HG03354 (cell line): Measurements from ENCODE around the gene SORD.
"Not testable (repeated sequence)": the region's sequence is repeated elsewhere in the genome, so short reads cannot be mapped to it uniquely, and the experiment has no call there.

Source experiments
- ATAC-seq: cut with Tn5 transposase; IDR thresholded peaks from one replicate; pipeline ENCODE4 v1.9.1; 2021; ENCODE audit warnings: mild to moderate bottlenecking; ENCODE audit not compliant: unreplicated experiment, poor library complexity, severe bottlenecking

The SORD gene

DNA sequence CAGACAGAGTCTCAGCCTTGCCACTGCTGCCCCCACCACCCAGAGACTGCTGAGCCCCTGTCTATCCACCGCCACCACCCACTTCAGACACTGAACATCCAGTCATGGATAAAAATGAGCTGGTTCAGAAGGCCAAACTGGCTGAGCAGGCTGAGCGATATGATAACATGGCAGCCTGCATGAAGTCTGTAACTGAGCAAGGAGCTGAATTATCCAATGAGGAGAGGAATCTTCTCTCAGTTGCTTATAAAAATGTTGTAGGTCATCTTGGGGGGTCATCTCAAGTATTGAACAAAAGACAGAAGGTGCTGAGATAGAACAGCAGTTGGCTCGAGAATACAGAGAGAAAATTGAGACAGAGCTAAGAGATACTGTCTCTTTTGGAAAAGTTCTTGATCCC, 29.7 kb downstream of the SORD start:
- not testable (repeated sequence) for ATAC-seq

DNA sequence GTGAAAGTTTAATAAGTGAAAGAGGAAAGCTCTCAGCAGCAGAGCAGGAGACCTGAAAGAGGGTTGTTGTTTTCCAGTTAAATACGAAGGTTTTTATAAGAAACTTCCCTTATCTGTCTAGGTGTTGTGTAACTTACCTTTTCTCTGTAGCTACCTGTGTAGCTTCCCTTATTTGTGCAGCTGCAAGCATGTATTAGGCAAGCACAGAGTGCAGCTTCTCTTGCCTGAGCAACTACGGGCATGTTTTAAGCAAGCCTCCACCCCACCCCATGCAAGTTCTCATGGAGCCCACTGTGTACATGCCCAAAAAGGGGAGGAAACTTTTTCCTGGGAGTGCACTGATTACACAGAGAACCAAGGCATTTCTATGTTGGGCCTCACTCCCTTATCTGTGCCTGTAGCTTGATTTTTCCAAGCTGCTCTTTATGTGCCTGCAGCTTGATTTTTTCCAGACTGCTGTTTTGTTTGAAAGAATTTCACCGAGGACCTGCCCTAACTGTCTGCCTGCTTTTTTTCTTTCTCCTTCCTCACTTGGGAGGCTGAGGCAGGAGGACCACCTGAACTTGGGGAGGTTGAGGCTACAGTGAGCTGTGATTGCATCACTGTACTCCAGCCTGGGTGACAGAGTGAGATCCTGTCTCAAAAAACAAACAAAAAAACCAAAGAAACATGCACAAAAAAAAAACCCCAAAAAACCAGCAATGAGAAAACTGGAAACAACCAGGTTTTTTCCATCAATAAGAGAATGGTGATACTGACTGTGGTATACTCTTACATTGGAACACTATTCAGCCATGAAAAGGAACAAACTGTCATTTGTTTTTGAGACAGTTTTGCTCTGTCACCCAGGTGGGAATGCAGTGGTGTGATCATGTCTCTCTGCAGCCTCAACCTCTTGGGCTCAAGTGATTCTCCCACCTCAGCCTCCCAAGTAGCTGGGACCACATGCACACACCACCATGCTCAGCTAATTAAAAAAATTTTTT, 36.0 kb downstream of the SORD start:
- not testable (repeated sequence) for ATAC-seq

DNA sequence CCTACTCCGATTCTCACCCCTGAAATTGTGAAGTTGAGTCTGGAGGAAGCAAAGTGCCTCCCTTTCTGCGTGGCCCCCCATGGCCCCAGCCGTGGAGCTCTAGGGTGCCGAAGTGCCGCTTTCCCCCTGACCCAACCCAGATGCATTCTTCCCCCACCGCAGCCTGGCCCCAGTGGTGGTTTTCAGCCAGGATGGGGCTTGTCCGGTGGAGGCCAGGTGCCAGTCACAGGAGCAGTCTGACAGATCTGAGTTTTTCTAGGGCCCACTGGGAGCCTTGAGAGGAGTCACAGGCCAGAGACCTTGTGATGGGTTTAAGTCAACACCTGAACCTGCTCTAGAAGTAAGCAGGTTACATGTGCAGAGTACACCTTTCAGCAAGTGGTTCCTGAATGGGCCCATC, 39.3 kb downstream of the SORD start:
- ATAC-seq, result not testable (repeated sequence)

DNA sequence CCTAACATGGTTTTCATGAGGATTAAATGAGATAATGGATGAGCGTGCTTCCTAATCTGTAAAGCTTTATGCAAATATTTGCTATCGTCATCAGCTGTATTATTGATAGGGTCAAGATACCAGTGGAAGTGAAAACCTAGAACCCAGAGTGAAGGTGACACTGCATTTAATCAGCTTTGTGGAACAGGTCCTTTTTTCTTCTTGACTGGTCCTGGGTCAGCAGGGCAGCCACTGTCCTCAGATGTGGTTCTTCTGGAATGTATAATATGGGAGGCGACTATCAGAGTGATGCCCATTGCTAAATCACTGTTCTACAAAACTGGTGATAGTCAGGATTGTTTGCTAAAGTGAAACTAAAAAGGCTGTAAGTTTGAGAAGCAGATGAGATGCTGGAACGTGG, 41.4 kb downstream of the SORD start:
- no peak for ATAC-seq

DNA sequence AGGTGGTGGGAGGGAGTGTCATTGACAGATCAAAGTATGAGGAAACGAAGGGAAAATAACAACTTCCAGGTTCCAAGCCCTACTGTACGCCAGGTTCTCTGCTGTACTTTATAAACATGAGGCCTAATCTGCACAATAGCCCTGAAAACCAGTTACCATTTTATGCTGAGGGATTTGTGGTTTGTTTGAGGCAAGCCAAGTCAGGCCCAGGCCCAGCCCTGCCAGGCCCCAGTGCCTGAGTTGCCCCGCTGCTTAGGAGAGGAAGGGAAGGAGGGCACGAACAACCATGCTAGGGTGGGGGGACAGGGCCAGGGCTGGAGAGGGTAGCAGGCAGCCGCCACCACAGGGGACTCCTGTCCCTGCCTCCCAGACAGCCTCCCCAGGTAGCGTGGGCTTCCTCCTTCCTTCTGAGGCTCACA, 47.0 kb downstream of the SORD start:
- ATAC-seq, result not testable (repeated sequence)

DNA sequence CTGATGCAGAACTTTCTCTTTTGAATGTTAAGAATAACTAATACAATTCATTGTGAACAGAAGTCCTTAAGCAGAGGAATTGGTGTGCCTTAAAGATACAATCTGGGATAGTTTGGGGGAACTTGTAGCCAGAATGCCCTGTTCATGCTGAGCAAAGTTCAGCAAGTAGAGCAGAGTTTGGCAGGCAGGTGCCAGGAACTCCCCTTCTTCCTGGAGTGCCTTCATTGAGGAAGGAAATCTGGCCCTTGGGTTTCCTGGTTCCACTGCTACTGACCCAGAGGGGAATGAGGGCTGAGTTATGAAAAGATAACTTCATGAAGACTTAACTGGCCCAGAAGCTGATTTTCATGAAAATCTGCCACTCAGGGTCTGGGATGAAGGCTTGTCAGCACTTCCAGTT, 50.6 kb downstream of the SORD start:
- not testable (repeated sequence) for ATAC-seq

DNA sequence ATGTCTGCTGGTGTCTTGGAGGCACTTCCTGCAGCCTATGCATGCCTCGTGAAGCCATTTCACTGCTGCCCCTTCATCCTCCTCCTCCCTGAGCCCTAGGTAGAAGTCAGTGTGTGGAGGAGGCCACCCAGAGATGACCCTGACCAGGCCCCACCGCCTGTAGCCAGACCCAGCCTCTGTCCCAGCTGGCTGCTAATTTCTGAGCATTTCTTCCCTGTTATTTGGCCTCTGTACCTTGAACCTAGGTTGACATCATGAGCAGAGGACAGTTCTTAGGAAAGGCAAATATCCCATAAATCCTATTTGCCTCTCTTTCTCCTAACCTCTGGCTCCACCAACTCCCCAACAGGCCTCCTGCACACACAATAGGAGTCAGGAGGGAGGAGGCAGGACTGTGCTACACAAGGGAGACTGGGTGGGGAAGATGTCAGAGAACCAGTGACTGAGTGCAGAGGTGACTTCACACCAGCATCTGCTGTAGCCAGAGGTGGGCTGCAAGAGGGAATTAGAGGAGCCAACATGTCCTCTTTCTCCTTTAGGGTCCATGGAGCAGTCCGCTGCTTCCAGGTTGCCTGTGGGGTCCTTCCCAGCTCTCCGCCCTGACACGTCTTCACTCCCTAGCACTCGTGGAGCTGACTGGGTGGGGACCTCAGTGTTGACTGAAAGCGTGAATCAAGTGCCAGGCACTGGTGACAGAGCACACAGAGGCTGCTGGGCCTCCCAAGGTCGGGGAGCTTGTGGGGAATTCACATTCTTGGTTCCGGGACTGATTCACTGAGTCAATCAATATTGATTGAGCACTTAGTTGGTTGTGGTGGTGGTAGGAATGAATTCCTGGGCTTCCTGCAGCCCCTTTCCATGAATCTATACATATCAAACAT, 52.7 kb downstream of the SORD start:
- ATAC-seq, result not testable (repeated sequence)

DNA sequence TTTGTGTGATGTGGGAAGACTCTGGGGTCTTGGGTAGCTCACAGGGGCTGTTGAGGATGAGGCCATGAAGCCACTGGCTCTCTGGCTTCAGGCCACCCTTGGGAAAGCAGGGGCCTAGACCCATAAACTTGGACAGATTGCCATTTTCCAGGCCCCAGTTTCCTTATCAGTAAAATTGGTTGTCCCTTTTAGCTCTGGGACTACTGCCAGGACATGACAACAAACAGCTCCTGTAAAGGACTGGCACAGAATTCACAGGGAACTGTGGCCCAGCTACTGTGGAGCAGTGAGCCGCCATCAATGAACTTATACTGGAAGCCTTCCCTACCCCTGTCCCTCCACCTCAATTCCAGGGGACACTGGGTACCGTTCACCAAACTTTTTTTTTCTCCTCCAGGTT, 54.4 kb downstream of the SORD start:
- ATAC-seq, result not testable (repeated sequence)

DNA sequence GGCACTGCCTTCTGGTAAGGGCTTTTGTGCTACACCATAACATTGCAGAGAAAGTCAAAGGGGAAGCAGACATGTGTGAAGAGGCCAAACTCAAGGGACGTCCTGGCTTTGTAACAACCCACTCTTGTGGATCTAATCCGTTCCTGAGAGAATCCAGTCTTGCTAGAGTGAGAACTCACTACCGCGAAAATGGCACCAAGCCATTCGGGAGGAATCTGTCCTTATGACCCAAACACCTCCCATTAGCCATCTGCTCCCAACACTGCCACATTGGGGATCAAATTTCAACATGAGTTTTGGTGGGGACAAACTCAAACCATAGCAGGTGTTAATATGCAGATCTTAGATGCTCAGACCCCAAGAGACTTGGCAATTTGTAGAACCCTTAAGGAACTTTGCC, 56.2 kb downstream of the SORD start:
- not testable (repeated sequence) for ATAC-seq

DNA sequence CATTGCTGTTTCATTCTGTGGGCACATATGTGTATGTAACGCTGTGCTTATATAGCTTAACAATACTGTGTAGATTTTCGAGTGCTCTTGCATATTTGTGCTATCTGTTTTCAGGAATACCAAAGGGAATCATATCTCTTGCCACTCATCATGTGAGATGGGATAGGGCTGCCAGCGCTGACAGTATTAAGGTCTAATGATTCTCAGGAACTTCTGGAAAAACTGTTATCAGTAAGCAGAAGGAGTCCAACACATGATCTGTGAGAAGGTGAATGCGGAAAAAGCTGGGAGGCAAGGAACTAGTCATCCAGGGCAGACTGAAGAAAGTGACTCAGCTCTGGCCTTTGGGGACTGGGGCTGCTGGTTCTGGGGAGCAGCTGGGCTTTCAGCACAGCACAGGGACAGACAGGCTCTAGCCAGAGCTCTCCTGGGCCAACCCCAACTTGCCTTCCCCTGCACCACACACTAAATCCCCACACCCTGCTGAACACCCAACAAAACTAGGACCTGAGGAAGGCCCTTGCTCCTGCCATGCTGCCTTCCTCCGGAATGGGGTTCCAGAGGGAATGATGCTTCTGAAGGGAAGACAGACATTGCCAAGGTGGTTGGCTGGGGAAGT, 56.7 kb downstream of the SORD start:
- not testable (repeated sequence) for ATAC-seq

DNA sequence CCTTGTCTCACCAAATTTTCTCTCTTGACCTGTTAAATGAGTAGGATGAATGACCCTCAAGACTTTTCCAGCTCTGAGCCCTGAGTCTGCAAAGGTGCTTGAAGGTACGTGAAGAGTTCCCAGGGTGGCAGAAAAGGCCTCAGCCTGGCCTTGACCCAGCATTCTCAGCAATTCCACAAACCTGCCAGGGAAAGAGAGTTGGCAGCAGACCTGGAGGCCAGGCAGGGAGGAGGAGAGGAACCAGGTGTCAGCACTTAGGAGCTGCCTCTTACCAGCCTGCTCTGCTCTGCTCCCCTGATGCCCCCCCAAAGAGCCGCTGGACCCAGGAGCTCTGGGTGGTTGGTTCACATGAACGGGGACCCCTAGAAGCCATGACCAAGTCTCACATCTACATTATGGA, 57.6 kb downstream of the SORD start:
- not testable (repeated sequence) for ATAC-seq

DNA sequence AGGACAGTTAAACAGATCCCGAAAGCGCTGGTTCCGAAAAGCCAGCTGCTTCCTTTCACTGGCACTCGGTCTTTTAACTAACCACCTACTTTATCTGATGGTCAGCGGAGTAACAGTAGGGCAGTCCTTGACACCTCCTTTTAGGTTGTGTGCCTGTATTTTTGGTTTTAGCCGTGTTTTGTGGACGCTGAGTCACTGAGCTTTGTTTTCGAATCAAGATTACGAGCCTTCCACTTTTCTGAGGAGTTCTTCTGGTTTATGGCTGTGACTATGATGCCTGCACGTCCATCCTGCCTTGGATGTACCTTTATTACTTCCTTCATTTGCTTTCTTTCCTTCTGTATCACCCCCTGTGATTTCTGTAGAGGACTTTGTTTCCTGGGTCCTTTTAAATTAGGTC, 59.4 kb downstream of the SORD start:
- ATAC-seq, result not testable (repeated sequence)

DNA sequence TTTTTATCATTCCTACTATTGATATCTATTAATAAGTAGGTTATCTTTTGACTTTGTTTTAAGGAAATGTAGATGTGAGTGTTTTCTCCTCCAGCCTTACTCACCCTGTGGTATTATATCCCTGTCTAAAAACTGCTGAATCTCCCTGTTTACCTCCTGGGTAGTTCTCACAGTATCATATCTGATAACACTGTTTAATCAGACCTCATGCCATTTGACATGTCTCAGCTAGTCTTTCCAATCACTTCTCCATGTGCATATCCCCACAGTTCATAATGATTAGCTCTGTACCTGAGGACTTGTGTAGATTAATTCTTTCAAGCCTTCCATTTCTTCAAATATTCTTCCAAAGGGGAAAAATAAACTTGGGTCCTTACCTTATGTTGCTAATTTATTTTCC, 60.2 kb downstream of the SORD start:
- ATAC-seq, result no peak

DNA sequence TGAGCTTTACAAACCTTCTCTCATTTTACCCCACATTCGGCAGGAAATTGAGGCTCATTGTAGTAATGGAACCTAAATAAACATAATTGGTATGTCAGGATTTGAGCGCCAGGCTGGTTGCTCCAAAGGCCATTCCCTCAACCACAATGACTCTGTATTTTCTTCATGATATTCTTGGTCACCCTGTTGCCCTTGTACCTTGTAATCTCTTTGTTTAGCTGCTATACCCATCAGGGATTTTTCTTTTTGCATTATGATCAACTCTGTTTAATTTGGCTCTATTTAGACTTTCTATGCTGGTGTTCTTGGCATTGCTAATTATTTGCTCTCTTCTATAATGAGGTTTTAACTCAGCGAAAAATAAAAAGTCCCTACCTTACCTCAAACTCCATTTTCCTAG, 61.2 kb downstream of the SORD start:
- no peak for ATAC-seq

DNA sequence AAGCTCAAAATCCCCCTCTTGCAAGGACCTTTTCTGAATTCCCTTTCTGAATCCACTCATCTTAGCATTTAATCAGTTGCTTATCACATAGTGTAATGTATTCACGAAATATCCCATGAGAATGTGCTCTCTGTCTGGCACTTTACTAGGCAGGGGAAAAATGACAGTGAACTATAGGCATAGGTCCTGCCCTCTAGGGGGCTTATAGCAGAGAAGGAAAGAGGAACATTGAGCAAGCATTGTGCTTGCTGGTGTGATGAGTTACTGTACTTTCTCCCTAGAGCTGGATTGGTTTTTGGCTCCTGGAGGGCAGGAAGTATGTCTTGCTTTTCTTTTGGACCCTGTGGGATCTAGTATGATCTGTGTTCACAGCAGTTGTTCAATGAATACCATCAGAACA, 64.5 kb downstream of the SORD start:
- ATAC-seq, result no peak

DNA sequence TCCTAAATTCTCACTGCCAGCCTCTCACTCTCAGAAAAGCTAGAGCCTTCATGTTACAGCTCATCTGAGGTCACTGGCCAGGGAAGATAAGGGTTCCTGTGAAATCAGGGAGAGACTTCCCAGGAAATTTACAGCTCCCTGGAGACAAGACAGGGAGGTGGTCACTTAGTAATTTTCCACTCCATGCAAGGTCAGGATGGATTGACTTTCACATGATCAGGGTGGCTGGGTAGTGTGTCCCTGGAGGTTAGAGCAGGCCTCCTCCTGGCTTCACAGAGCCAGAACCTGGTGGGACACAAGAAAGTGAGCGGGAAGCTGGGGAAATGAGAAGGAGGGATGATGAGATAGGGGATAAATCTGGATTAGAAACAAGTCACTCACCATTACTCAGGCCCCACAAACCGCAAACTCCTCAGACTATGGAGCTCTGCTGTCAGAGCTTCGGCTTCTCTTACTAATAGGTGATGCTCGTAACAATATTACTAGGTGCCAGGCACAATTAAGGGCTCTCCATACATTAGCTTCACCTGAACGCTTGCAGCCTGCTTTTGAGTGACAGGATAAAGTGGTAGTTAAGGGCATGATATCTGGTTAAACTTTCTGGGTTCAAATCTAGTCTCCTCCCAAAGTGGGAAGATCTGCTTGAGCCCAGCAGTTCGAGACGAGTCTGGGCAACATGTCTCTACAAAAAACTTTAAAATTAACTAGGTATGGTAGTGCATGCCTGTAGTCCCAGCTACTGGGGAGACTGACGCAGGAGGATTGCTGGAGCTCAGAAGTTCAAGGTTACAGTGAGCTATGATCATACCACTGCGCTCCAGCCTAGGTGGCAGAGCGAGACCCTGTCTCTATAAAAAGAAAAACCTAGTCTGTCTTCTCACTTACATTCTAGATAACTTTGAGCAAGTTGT, 66.1 kb downstream of the SORD start:
- no peak for ATAC-seq

DNA sequence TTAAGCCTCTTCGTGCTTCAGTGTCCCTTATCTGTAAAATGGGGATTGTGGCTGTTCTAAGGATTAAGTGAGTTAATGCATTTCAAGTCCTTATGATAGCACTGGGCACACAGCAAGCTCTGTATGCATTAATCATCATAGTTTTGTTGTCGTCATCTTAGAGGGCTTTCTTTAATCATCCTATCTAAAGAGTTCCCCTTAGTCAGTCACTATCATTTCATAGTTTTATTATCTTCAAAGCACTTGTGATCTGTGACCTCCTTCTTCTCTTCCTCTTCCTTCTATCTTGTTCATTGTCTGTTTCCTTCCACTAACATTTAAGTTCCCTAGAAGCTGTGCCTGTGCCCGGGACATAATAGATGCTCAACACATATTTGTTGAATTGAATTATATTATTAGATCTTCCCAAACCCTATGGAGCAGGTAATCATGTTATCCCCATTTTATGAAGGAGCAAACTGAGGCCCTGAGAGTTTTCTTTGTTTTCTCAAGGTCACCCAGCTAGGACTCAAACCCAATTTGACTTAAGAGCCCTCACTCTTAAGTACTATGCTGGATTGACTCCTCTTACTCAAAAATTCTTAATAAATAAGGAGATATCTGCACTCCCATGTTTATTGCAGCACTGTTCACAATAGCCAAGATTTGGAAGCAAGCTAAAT, 66.8 kb downstream of the SORD start:
- ATAC-seq, result no peak

DNA sequence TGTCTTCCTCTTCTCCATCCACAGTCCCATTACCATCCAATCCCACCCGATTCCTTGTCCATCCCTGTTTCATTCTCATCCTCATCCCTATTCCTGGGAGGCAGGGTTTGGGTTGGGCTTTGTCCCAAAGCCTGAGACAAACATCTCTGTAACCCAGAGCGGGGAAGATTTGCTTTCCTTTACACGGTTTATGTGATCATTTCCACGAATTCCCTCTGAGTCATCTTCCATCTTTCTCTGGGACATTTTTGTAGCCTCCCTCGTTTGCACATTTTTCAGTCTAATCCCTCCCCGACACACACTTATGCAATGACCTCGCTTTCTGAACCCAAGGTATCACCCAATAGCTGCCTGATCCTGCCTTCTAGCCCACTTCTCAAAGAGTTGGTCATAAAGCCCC, 68.2 kb downstream of the SORD start:
- ATAC-seq, result no peak

DNA sequence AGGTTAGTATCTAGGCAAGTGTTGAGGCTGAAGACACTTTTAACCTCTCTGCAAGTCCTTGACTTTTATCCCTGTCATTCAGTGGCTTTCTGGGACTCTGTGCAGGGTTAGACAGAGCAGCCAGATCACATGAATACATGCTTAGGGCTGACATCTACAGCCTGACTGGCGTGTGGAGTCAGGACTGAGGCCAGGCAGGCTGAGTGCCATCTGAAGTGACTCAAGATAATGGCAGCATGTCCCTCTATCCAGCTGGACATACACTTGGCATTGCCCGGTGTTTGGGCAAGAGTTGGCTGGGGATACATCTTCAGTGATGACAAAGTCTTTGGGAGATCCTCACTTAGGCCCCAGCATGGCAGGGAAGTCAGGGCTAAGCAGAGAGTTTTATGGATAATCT, 68.6 kb downstream of the SORD start:
- ATAC-seq, result no peak
